Neural progenitor cell (in vitro differentiated cells): ENCODE data around the gene FGF21. TPM values are rescaled to one million over a fixed set of nuclear protein-coding genes. Genes with fewer than 3 reads are reported as not detected.

Experiments
- DNase-seq: peaks from one replicate; pipeline ENCODE4 v3.0.0-alpha.2; 2016; ENCODE audit warnings: low spot score
- H2AFZ ChIP-seq: fragments of 200-600 bp; sonication (generic); replicated peaks from 2 replicates; pipeline ENCODE4 v1.6.1; 2016; ENCODE audit warnings: antibody characterized with exemption
- H3F3A ChIP-seq: fragments of 200-600 bp; sonication (generic); 2 replicates; pipeline ENCODE4 v1.6.1; 2016; ENCODE audit warnings: antibody characterized with exemption, low read depth
- H3K27ac ChIP-seq: fragments of 200-600 bp; sonication (generic); 2 replicates; pipeline ENCODE4 v1.5.1; 2016; ENCODE audit warnings: mild to moderate bottlenecking
- H3K27me3 ChIP-seq: fragments of 200-600 bp; sonication (generic); 2 replicates; pipeline ENCODE4 v1.6.1; 2016; ENCODE audit warnings: mild to moderate bottlenecking, moderate library complexity
- H3K36me3 ChIP-seq: fragments of 200-600 bp; sonication (generic); 2 replicates; pipeline ENCODE4 v1.5.1; 2016
- H3K4me1 ChIP-seq: fragments of 200-600 bp; sonication (generic); 2 replicates; pipeline ENCODE4 v1.6.1; 2016; ENCODE audit warnings: mixed run types
- H3K4me2 ChIP-seq: fragments of 200-600 bp; sonication (generic); 2 replicates; pipeline ENCODE4 v1.6.1; 2016
- H3K4me3 ChIP-seq: fragments of 200-600 bp; sonication (generic); 2 replicates; pipeline ENCODE4 v1.5.1; 2016
- H3K79me2 ChIP-seq: fragments of 200-600 bp; sonication (generic); 2 replicates; pipeline ENCODE4 v1.6.1; 2016; ENCODE audit warnings: low read depth
- H3K9ac ChIP-seq: fragments of 200-600 bp; sonication (generic); 2 replicates; pipeline ENCODE4 v1.6.1; 2016
- H3K9me3 ChIP-seq: fragments of 200-600 bp; sonication (generic); 2 replicates; pipeline ENCODE4 v1.5.1; 2016; ENCODE audit warnings: low read depth
- H4K20me1 ChIP-seq: fragments of 200-600 bp; sonication (generic); 2 replicates; pipeline ENCODE4 v1.6.1; 2016; ENCODE audit warnings: low read depth
- H3K27ac Mint-ChIP-seq: 3 replicates; pipeline ENCODE4 v1.8.0; 2021; ENCODE audit warnings: mixed read lengths
- H3K27me3 Mint-ChIP-seq: 2 replicates; pipeline ENCODE4 v1.8.0; 2022; ENCODE audit warnings: low read depth, mild to moderate bottlenecking, inconsistent platforms, moderate library complexity, mixed read lengths; ENCODE audit not compliant: insufficient read depth
- H3K36me3 Mint-ChIP-seq: 3 replicates; pipeline ENCODE4 v1.8.0; 2021; ENCODE audit warnings: mixed read lengths
- H3K4me1 Mint-ChIP-seq: 3 replicates; pipeline ENCODE4 v1.8.0; 2021; ENCODE audit warnings: mixed read lengths
- H3K4me3 Mint-ChIP-seq: 3 replicates; pipeline ENCODE4 v1.8.0; 2021; ENCODE audit warnings: mild to moderate bottlenecking, moderate library complexity, mixed read lengths
- H3K9me3 Mint-ChIP-seq: 3 replicates; pipeline ENCODE4 v1.8.0; 2020; ENCODE audit warnings: mixed read lengths
- EZH2 ChIP-seq: fragments of 200-600 bp; sonication (generic); IDR thresholded peaks from 2 replicates; pipeline ENCODE4 v1.6.1; 2017; ENCODE audit warnings: antibody characterized with exemption, mild to moderate bottlenecking, moderate library complexity
- EZH2phosphoT487 ChIP-seq: fragments of 200-600 bp; sonication (generic); IDR thresholded peaks from 2 replicates; pipeline ENCODE4 v1.6.1; 2017; ENCODE audit warnings: antibody characterized with exemption
- total RNA-seq: library from RNA; depleted of rRNA; stranded (reverse); fragments of >200 nt; gene quantifications from 2 replicates; pipeline ENCODE4 v1.2.3, GENCODE V29; 2015; ENCODE audit warnings: low replicate concordance
- TF ChIP-seq, protein P1 (sequence below): fragments of 200-600 bp; sonication (generic); IDR thresholded peaks from 2 replicates; pipeline ENCODE4 v1.5.1; 2017; ENCODE audit warnings: antibody characterized with exemption, mild to moderate bottlenecking

Gene FGF21
- total RNA-seq, 1 donor from 2014 or later = not detected

DNA sequence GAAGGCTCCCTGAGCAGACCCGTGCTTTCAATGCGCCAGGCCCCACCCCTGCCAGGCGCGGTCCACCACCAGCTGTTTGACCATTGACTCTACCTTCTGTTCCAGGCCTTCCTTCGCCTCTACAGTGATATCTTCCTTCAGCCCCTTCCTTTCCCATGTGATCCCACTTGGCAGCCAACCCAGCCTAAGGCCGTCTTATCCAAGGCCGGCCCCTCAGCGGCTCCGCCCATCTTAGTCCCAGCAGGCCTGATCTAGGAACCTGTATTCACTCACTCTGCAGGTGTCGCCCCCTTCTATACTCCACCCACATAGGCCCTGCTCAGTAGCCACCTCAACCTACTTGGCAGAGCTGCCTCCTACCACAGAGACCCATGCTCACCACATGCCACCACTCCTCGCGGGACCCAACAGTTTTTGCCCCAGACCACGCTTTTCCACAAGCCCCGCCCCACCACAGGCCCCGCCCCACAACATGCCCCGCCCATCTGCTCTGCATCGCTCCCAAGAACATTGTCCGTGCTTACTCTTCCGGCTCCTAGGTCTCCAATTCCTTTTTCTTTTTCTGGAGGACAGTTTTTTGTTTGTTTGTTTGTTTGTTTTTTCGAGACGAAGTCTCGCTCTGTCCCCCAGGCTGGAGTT is 17.8 kb upstream of the FGF21 start:
- Histone ChIP-seq H3K9ac (no peak overlapping the region), H3K4me3 (no peak overlapping the region), H2AFZ (no peak overlapping the region), H4K20me1 (peaks cover 3% of the 10 kb centered on the region), H3K4me2 (no peak overlapping the region), H3K27me3 (peaks cover 27% of the 10 kb centered on the region), H3K36me3 (no peaks in the 10 kb centered on the region), H3K9me3 (no peaks in the 10 kb centered on the region), H3K4me1 (peaks cover 17% of the 10 kb centered on the region), H3K27ac (no peak overlapping the region), H3F3A (peaks cover 44% of the 10 kb centered on the region), H3K79me2 (no peaks in the 10 kb centered on the region)
- H3K4me3 Mint-ChIP-seq = peak overlapping the region; percentile 78
- H3K4me1 Mint-ChIP-seq = peaks cover 30% of the 10 kb centered on the region
- TF ChIP-seq EZH2phosphoT487 = no peak
- TF ChIP-seq, protein P1, sequence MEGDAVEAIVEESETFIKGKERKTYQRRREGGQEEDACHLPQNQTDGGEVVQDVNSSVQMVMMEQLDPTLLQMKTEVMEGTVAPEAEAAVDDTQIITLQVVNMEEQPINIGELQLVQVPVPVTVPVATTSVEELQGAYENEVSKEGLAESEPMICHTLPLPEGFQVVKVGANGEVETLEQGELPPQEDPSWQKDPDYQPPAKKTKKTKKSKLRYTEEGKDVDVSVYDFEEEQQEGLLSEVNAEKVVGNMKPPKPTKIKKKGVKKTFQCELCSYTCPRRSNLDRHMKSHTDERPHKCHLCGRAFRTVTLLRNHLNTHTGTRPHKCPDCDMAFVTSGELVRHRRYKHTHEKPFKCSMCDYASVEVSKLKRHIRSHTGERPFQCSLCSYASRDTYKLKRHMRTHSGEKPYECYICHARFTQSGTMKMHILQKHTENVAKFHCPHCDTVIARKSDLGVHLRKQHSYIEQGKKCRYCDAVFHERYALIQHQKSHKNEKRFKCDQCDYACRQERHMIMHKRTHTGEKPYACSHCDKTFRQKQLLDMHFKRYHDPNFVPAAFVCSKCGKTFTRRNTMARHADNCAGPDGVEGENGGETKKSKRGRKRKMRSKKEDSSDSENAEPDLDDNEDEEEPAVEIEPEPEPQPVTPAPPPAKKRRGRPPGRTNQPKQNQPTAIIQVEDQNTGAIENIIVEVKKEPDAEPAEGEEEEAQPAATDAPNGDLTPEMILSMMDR = no peak
- TF ChIP-seq EZH2 = no peak
- no peaks in the 10 kb centered on the region for H3K9me3 Mint-ChIP-seq
- H3K27ac Mint-ChIP-seq = no peak overlapping the region
- peaks cover 21% of the 10 kb centered on the region for H3K27me3 Mint-ChIP-seq
- DNase-seq = peak; percentile 69
- H3K36me3 Mint-ChIP-seq = no peaks in the 10 kb centered on the region

DNA sequence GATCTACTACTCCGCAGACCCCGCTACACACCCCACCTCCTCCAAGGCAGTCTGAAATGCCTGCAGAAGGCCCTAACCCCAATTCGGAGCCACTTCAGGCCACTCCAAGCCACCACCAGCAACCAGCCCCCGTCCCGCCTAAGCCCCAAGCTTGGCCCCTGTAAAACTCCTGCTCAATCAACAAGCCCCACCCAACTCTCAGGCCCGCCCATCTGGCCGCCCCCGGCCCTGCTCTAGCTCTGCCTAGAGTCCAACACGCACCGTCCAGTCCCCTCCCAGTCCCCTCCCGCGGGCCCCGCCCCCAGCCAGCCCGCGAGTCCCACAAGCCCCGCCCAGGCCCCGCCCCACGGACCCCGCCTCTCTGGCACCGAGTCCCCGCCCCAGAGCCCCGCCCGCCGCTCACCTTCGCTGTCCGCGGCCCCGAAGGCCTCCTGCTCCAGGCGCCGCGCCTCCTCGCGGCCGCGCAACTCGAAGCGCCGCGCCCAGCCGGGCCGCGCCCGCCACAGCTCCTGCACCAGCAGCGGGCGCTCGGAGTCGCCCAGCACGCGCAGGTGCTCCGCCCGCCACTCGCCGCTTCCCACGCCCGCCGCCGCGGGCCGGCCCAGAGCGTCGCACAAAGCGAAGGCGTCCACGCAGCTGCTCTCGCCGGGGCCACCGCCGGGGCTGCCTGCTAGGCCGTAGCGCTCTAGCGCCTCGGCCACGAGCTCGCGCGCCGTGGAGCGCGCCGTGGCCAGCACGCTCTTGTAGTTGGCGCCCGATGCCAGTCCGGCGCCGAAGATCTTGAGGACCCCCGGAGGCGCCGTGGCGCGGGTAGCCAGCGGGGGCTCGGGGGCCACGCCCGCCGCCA is 16.5 kb upstream of the FGF21 start:
- Histone ChIP-seq H3K27ac (no peak overlapping the region), H3K4me1 (peaks cover 17% of the 10 kb centered on the region), H2AFZ (peak overlapping the region; percentile 89), H3K9ac (no peak overlapping the region), H3K79me2 (no peaks in the 10 kb centered on the region), H3K27me3 (peaks cover 27% of the 10 kb centered on the region), H3F3A (peaks cover 44% of the 10 kb centered on the region), H3K9me3 (no peaks in the 10 kb centered on the region), H4K20me1 (peaks cover 3% of the 10 kb centered on the region), H3K4me3 (peak overlapping the region; percentile 70), H3K4me2 (peak overlapping the region; percentile 99), H3K36me3 (no peaks in the 10 kb centered on the region)
- DNase-seq = peak; percentile 98
- no peaks in the 10 kb centered on the region for H3K36me3 Mint-ChIP-seq
- no peak for TF ChIP-seq EZH2
- no peak for TF ChIP-seq EZH2phosphoT487
- TF ChIP-seq, protein P1 = peak; percentile 47
- peak overlapping the region; percentile 78 for H3K27ac Mint-ChIP-seq
- H3K4me3 Mint-ChIP-seq = peak overlapping the region; percentile 78
- H3K4me1 Mint-ChIP-seq = peaks cover 30% of the 10 kb centered on the region
- H3K27me3 Mint-ChIP-seq = peaks cover 15% of the 10 kb centered on the region
- H3K9me3 Mint-ChIP-seq = peaks cover 2% of the 10 kb centered on the region

DNA sequence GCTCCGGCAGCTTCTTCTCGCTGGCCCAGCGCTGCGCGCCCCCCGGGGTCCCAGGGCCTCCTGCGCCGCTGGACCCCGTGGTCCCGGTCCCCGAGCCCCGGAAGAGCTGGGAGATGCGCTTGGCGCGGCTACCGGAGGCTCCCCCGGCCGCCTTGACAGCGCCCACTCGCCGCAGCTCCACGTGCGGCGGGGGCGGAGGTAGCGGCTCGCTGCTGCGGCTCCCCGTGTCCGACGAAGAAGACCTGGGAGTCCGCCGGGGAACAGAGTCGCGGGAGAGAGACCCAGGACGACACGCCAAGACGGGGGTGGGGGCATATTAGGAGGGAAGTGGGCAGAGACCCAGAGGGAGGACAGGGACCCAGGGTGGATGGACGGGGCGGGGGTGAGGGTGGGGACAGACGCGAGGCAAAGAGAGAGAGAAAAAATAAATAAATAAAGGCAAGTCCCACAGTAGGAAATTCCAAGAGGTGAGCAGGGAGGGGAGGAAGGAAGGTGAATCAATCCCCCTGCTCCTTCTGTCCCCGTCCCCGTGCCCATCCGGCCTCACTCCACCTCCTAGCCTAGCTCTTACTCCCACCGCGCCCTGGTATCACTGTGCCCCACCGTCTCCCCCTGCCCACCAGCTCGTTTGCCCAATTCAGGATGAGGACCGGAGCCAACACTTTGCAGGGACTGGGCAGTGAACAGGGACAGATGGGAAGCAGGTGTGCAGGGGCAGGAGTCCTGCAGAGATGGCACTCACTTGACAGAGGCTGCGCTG is 15.7 kb upstream of the FGF21 start:
- peak overlapping the region; percentile 70 for H3K4me3 ChIP-seq
- peak; percentile 45 for DNase-seq
- no peak overlapping the region for H3K27ac Mint-ChIP-seq
- peaks cover 30% of the 10 kb centered on the region for H3K4me1 Mint-ChIP-seq
- H3F3A ChIP-seq = peaks cover 44% of the 10 kb centered on the region
- H3K27ac ChIP-seq = no peak overlapping the region
- H3K36me3 Mint-ChIP-seq = no peaks in the 10 kb centered on the region
- peaks cover 3% of the 10 kb centered on the region for H4K20me1 ChIP-seq
- H3K79me2 ChIP-seq = no peaks in the 10 kb centered on the region
- peak overlapping the region; percentile 76 for H3K4me3 Mint-ChIP-seq
- H3K4me1 ChIP-seq = peaks cover 17% of the 10 kb centered on the region
- peak overlapping the region; percentile 89 for H2AFZ ChIP-seq
- H3K36me3 ChIP-seq = no peaks in the 10 kb centered on the region
- H3K4me2 ChIP-seq = peak overlapping the region; percentile 99
- TF ChIP-seq EZH2 (peak; percentile 75), EZH2phosphoT487 (peak; percentile 48)
- TF ChIP-seq, protein P1 = no peak
- H3K9ac ChIP-seq = no peak overlapping the region
- H3K27me3 ChIP-seq = peaks cover 27% of the 10 kb centered on the region
- peaks cover 2% of the 10 kb centered on the region for H3K9me3 Mint-ChIP-seq
- H3K9me3 ChIP-seq = no peaks in the 10 kb centered on the region
- H3K27me3 Mint-ChIP-seq = peaks cover 15% of the 10 kb centered on the region
